Measurements from ENCODE around the gene BRIX1. TPM values are rescaled to one million over a fixed set of nuclear protein-coding genes. Genes with fewer than 3 reads are reported as not detected.
A peak's percentile ranks its signal among the peaks of the same experiment; 100 is the strongest.
"Not testable (repeated sequence)": the region's sequence is repeated elsewhere in the genome, so short reads cannot be mapped to it uniquely, and the experiment has no call there.

Gene BRIX1
- total RNA-seq, 2 donors from 2014 or later: 11.2 to 13.8 TPM

DNA sequence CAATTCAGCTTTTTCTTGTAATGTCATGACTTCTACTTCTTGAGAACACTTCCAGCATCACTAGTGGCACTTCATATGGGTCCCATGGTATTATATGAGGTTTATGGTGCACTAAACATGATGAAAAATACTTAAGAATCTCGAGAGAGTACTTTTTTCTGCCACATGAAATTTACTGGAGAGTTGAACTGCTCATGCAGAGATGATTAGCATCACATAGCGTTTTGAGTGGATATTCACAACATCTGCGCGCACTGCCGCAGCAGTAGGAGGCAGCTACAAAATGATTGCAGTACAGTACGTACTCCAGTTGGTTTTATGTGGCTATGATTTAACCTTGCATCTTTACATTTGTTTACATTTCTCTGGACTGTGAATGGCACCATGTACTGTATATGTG, 14.9 kb upstream of the BRIX1 start:
- intact Hi-C loops (cut with DNase I, micrococcal nuclease): no loop called here
- DNase-seq (no peak), ATAC-seq (no peak)

DNA sequence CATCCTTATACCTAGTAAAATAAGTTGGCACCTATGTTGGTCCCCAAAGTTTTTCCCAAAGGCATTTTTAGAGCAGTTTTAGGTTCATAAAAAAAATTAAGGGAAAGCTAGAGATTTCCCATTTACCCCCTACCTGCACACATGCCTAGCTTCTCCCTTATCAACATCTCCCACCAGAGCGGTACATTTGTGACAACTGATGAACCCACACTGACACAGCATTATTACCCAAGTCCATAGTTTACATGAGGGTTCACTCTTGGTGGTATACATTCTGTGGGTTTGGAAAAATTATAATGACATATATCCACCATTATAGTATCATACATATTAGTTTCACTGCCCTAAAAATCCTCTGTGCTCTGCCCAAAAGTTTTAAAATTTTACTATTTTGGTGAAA, 12.3 kb upstream of the BRIX1 start:
- no peak for DNase-seq
- ATAC-seq: no peak
- intact Hi-C loops (cut with DNase I, micrococcal nuclease): no loop called here

DNA sequence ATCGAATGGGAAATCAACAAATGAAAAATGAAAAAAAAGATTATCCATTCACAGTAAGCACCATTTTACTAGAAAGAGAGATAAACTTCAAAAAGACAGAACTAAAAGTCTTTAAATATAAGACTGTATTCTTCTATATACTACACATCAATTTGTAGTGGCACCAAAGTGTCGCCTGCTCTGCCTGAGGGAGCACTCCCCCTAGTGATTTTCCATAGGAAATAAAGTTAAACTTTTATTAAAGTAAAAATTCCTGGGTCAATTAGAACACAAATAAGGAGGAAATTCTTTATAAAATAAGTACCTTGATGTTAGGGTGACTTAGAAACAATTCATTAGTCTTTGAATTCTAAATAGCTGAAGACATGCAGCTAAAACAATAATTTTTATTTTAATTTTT, 9.9 kb upstream of the BRIX1 start:
- intact Hi-C loops (cut with DNase I, micrococcal nuclease): no loop called here
- DNase-seq (no peak), ATAC-seq (no peak)

DNA sequence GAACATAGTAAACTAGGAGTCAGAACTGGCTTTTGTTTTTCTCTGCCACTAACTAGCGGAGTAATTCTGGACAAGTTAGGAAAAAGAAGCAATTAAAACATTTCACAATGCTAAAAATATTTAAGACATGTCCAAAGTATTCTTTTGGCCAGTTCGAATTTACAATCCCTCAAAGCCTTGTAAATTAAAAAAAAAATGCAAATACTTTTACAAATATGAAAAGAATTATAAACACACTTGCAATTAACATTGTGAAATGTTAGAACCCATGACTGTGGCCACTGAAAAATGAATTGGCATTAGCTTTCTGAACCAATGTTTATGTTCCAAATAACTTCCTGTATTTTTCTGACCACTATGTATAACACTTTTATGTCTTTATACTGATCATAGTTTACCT, 2.4 kb upstream of the BRIX1 start:
- ATAC-seq: no peak
- DNase-seq: no peak
- intact Hi-C loops (cut with DNase I, micrococcal nuclease): no loop called here

DNA sequence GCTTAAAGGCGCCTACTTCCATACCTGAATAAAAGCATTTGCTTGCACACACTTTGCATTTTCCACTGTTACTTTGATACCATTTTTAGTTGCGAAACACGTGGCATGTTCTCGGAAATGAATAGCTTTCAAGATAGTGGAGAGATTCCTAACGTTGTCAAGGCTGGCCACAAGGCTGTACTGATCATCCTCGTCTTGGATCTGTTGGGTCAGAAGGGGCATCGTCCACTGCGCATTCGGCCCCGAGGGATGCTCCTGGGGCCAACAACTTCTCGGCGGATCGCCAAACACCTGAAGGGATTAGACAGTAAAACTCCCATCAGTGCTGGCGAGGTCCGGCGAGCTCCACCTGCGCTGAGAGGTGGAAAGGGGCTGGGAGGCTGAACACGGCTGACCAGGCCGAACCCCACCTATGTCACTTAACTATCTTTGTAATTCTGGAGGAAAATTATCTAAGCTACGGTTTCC, 806 bp upstream of the BRIX1 start:
- intact Hi-C loops (cut with DNase I, micrococcal nuclease): no loop called here
- peak; percentile 20 for ATAC-seq
- DNase-seq: peak; percentile 33 to 53

DNA sequence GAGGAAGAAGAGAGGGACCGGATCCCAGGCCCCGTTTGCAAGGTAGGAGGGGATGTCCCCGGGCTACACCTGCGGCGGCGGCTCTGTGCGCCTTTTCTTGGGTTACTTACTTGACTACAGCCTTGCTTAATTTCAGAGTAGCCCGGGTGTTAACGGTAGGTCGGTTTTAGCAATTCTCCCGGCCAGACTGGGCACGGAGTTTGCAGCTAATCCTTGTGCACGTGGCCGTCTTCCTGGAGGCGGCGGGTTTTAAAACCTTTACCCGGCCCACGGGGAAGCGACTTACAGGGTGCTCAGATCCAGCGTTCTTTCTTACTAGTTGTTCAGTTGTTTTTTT, 313 bp downstream of the BRIX1 start:
- ATAC-seq (peak; percentile 14), DNase-seq (no peak)
- intact Hi-C loops (cut with DNase I, micrococcal nuclease): no loop called here

DNA sequence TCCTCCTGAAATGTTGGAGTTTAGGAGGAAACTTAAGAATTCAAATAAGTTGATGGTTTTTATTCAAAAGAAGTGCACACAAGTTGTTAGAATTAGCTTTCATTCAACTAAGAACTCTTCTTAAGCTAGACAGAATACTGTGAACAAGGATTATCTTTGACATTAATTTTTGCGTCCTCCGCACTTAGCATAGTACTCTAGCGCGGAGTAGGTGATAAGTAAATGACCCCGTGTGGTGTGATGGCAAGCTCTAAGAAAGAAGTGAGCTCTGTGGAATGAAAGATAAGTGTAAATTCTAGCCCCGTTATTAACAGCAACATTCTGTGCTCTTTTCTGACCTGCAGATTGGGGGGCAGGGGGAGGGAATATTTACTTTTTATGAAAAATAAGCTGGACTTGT, 1.0 kb downstream of the BRIX1 start:
- intact Hi-C loops (cut with DNase I, micrococcal nuclease): no loop called here
- DNase-seq: no peak
- ATAC-seq: no peak

DNA sequence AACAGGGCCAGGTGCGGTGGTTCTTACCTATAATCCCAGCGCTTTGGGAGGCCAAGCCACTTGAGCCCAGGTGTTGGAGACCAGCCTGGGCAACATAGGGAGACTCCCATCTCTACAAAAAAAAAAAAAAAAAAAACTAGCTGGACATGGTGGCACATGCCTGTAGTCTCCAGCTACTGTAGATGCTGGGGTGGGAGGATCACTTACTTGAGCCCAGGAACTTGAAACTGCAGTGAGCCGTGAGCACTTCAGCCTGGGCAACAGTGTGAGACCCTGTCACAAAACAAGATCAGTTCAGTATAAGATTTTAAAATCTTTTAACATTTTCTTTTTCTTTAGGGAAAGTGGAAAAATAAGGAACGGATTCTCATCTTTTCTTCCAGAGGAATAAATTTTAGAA, 2.5 kb downstream of the BRIX1 start:
- ATAC-seq (no peak), DNase-seq (no peak)
- intact Hi-C loops (cut with DNase I, micrococcal nuclease): no loop called here

DNA sequence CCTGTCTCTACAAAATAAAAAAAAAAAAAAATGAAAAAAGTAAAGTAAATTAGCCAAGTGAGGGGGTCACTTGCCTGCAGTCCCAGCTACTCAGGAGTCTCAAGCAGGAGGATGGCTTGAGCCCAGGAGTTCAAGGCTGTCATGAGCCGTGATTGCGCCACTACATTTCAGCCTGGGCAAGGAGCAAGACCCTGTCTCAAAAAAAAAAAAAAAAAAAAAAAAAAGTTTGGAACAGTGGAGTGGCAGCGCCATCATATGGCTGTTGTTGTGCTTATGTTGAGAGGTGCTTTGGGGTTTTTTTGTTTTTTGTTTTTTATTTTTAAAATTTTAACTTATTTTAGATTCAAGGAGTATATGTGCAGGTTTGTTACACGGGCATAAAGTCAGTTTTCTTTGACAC, 3.6 kb downstream of the BRIX1 start:
- intact Hi-C loops (cut with DNase I, micrococcal nuclease): no loop called here
- no peak for ATAC-seq

DNA sequence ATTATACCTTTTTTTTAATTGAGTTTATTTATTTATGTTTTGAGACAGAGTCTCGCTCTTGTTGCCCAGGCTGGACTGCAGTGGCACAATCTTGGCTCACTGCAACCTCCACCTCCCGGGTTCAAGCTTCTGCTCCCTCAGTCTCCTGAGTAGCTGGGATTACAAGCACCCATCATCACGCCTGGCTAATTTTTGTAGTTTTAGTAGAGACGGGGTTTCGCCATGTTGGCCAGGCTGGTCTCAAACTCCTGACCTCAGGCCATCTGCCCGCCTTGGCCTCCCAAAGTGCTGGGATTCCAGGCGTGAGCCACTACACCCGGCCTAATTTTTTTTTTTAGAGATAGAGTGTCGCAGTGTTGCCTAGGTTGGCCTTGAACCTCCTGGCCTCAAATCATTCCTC, 7.7 kb downstream of the BRIX1 start:
- not testable (repeated sequence) for DNase-seq

More for the DNA sequence above, 3.6 kb downstream of the BRIX1 start:
- no peak for DNase-seq

DNA sequence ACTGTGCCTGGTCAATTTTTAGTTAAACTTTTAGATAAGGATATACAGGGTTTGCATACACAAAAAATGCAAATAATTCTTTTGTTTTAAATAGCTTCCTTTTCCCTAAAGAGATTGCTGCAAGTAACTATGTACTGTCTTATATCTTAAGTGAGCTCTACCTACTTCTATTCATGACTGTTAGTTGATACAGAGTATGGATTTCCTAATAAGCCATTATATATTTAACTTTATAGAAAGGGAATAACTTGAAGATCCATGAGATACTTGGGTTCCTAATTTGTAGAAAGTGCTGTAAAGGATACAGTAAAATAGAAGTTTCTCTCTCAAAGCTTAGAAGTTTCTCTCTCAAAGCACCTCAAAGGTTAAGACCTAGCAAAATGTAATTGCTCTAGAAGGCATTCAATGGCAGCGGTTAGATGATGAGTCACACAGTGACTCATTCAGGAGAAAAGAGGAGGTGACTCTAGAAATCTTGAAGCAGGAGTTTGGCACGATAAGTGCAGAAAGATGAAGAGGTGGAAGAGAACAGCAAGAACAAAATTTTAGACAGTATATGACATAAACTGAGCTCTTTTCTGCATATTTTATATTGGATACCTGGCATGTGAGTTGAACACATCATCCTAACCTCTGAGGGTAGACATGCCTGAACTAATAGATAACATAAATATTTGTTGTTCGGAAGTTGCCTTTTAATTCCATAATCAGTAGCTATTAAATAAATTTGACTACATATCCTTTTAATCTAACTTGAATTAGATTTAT, 8.4 kb downstream of the BRIX1 start:
- ATAC-seq (peak; percentile 85), DNase-seq (no peak)
- intact Hi-C loops (cut with DNase I, micrococcal nuclease): no loop called here

More for the DNA sequence above, 7.7 kb downstream of the BRIX1 start:
- ATAC-seq; intact Hi-C loops (cut with DNase I, micrococcal nuclease): not testable (repeated sequence)

DNA sequence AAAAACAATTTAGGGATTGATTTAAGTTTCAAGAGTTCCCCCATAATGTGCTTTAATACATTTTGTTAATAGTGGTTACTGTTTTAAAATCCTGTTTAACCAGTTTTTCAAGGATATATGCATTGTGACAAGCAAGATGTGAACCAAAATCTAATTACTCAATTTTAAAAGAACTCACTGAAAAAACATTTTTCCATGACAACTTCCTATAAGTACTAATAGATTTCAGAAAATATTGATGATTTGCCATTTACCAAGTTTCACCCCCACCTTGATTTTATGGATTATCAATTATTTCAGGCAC, 8.9 kb downstream of the BRIX1 start:
- no peak for ATAC-seq
- DNase-seq: no peak
- intact Hi-C loops (cut with DNase I, micrococcal nuclease): no loop called here

DNA sequence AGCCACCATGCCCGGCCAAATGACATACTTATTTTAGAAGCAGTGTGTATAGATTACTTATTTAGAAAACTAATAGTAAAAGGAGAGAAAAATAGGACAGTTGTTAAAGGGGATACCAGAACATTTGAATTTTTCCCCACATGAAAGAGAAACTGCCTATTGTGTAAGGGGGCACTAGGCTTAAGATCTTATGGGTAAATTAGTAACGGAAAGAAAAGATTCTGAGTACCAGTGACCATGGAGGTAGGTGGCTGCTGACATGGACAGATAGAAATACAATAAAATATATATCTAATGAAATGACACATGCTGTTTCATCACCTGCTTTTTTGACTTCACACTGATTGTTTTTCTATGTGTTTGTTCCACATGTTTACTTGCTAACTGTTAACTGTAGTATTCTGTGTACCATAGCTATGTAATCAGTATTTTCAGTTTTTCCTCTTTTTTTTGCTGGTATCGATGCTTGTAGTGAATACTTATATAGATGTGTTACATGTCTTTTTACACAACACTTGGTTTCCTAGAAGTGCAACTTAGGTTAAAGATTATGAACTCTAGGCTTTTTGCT, 10.9 kb downstream of the BRIX1 start:
- ATAC-seq (no peak), DNase-seq (no peak)
- intact Hi-C loops (cut with DNase I, micrococcal nuclease): no loop called here

DNA sequence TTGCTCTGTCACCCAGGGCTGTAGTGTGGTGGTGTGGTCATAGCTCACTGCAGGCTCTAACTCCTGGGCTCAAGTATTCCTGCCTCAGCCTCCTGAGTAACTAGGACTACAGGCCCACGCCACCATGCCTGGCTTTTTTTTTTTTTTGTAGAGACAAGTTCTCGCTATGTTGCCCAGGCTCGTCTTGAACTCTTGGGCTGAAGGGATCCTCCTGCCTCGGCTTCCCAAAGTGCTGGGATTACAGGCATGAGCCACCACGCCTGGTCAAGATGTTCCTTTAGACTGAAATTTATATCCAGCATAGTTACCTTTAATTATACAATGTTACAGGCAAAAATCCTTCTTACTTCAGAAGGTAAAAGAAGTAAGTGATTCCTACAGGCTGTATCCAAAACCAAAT, 12.3 kb downstream of the BRIX1 start:
- ATAC-seq (no peak), DNase-seq (no peak)
- intact Hi-C loops (cut with DNase I, micrococcal nuclease): no loop called here

DNA sequence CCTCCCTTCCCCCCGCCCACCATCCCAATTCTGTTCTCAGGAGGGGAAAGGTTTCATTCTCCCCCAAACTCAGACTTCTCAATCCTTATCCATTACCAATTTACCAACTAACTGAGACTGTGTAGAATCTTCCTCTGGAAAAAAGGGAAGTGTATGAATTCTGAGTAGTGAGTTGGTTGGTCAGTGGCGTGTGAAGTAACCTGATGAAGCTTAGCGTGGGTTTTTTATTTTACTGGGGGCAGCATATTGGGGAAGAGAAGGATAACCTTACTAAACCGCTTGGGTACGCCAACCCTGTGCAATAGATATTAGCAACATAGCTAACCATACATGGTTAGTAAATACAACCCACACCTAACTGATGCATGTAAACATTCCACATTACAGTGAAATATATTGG, 12.8 kb downstream of the BRIX1 start:
- DNase-seq (no peak), ATAC-seq (no peak)
- intact Hi-C loops (cut with DNase I, micrococcal nuclease): no loop called here

DNA sequence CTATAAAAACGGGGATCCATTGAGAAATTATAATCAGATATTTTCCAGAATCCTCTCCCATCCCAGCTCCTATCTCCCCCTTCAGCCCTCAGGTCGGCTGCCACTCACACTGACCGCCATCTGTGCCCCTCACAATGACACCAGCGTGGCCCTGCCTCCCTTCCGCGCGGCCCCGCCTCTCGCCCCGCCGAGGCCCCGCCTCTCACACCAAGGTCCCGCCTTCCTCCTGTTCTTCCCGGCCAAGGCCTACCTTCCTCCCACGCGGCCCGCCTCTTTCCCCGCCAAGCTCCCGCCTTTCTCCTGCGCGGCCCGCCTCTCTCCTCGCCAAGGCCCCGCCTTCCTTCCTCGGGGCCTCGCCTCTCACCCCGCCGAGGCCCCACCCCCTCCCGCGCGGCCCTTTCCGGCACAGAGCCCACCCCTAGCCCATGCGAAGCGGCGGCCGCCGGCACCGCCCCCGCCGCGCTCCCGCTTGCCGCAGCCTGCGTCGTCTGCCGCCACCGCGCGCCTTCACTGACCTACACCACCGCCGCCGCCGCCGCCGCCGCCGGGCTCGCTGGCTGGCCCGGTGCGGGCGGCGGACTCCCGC, 13.7 kb downstream of the BRIX1 start, which contains the start of gene DNAJC21:
Gene DNAJC21, plus strand, starts transcription at position 426 of the 586 bp plus-strand sequence. CDS start 261 bp downstream, outside the sequence.
- DNase-seq (peak; percentile 98), ATAC-seq (peak; percentile 91)
- intact Hi-C loops (cut with DNase I, micrococcal nuclease): no loop called here

DNA sequence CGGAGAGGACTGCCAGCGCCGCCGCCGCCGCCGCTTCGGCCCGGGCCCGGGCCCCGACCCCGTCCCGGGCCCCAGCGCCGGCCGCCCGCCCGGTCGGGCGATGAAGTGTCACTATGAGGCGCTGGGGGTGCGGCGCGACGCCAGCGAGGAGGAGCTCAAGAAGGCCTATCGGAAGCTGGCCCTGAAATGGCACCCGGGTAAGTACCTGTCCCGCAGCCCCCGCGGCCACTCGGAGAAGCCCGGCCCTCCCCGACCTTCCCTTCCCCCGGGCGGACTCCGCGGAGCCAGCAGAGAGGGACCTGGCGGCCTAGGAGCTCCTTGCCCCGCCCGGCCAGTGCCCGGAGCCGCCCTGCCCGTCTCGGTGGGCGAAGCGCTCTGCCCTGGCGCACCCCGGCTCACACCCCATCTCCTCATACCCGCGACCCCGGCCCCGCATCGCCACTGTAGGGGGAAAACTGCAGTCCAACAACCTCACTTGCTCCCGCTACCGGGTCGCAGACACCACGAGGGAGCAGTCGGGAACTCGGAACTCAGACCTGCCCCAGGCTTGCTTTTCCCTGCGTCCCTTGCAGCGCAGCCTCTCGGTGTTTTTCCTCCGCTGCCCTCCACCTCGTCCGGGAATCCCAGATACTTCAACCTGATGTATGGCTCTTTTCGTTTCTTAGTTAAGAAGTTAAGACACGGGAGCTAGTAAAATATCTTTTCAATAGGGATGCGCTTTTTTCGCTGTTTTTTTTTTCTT, 14.4 kb downstream of the BRIX1 start:
- intact Hi-C loops (cut with DNase I, micrococcal nuclease): no loop called here
- ATAC-seq (peak; percentile 75), DNase-seq (peak; percentile 91 to 92)

DNA sequence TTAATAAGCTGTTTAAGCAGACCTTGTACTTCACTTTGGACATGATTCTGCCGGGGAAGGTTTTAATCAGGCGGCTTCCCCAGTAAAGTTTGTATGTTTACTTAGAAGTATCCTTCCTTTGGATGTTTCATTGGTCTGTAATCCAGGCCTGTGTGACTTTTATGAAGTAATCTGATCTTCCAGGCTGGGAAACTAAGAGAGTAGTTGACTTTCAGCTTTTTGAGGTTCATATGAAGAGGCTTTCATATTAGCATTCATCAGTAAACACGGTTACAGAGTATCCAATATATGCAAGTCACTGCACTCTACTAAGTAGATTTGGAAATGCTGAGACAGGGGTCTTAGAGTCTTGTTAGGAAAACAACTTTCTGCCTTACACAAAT, 14.9 kb downstream of the BRIX1 start:
- DNase-seq (no peak), ATAC-seq (no peak)
- intact Hi-C loops (cut with DNase I, micrococcal nuclease): no loop called here

DNA sequence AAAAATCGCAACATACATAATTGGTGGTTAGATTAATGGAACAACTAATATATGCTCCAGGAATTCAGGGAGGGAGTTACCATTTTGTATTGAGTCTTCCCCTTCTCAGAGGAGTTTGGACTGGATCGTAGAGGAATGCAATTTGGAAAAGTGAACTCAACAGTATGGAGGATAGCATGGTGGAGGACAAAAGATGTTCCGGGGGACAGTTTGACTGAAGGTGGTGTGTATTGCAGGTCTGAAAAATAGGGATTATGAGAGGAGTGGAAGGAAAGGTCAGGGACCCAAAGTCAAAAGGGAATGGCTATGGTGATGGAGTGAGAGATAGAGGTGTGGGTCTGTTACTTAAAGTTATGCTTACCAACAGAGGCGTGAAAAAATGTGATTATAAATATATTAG, 15.4 kb downstream of the BRIX1 start:
- DNase-seq: no peak
- intact Hi-C loops (cut with DNase I, micrococcal nuclease): no loop called here
- ATAC-seq: no peak

DNA sequence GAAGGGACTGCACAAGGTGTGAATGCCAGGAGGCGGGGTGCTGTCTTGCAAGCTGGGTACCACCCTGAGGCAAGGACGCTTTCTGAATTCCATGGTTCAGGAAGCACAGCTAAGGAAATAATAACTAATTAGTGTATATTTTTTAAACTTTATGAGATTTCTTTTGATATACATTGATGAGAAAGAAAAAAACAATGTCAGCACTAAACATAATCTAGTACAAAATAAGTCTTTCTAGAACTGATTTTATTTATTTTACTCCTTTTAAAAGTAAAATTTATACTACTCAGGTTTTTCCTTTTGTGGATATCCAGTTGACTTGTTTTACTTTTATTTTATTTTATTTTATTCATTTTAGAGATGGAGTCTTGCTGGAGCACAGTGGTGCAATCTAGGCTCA, 17.4 kb downstream of the BRIX1 start:
- ATAC-seq (no peak), DNase-seq (no peak)
- intact Hi-C loops (cut with DNase I, micrococcal nuclease): no loop called here

Data from left colon (tissue), 2 donors.